ENCODE results near the gene DCST1. TPM values are rescaled to one million over a fixed set of nuclear protein-coding genes. Genes with fewer than 3 reads are reported as not detected.
A peak's percentile ranks its signal among the peaks of the same experiment; 100 is the strongest.

DCST1 gene
- polyA plus RNA-seq, 1 donor, result not detected

DNA sequence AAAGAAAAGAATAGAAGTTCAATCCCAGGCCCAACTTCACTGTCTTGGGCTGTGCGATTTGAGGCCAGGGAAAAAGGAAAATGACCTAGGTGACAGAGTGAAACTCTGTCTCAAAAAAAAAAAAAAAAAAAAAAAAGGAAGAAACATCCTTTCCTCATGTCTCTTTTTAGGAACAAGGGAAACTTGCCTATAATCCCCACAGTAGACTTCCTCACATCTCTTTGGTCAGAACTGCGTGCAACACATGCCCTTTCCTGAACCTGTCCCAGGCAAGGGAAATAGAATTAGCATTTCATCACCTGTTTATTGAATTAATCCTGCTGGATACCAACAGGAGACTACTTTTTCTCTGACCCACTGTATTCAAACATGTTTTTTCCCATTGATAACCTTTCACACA, 2.3 kb downstream of the DCST1 start:
- DNase-seq, result no peak

DNA sequence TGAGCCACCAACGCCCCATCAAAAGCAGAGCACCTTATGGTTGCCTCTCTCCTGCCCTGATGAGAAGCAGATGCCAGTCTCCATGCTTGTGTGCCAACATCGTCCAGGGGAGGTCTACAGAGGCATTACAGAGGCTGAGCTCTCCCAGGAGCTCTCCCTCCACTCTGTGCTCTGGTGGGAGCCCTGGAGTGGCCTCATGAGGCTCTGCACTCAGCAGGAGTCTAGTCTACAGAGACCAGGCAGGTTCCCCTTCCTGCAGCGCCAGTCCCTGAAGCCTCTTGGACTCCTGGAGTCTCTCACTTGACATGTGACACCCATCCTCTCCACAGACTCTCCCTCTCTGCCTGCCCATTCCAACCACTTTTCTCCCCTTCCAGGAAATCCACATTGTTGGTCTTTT, 3.4 kb downstream of the DCST1 start:
- DNase-seq, result no peak

DNA sequence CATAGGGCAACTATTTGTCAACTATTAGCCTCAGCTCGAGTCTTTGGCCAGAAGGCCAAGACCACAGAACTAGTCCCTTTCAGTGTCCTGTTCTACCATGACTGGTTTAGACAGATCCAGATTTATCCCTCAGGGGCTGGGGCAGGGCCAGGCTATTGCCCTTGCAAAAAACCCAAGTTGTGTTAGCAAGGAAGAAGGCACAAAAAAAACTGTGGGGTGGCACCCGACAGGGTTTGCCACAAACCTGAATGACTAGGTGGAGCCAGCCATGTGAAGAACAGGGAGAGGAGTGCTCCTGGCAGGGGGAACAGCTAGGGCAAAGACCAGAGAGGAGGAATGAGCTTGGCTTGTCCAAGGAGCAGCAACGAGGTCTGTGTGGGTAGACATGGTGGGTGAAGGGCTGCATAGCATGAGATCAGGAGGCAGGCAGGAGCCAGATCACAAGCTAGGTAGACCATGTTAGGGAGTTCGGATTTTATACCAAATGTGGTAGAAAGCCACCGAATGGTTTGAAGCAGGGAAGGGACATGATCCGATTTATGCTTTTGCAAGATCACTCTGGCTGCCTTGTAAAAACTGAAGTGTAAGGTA, 4.3 kb downstream of the DCST1 start:
- DNase-seq, result no peak

DNA sequence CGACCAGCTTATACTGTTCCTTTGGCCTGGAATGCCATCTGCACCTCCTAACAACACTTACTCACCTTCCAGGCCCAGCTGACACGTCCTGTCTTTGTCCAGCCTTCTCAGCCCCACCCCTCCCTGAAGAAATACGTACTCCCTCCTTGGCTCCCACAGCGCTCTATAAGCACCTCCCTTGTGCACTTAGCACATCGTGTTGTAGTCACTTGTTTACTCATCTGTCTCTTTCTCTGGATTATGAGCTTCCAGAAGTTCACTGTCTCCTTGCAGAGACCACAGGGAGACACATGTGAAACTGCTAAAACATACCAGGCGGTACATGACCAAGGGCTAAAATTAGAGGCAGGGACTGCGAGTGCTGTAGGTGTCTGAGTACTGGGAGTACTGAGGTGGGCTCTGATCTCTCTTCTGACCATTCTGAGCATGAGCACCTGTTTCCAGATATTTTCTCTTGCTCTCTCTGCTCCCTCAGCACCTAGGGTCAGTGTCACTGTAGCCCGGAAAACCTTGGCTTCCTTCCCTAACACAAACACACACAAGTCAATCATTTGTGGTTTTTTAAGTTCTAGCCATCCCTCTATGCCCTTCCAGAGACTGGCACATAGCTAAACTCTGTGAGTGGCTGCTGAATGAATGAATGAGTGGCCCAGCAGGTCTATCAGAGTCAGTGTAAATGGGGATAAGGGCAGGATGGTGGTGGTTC, 5.1 kb downstream of the DCST1 start:
- DNase-seq, result no peak

DNA sequence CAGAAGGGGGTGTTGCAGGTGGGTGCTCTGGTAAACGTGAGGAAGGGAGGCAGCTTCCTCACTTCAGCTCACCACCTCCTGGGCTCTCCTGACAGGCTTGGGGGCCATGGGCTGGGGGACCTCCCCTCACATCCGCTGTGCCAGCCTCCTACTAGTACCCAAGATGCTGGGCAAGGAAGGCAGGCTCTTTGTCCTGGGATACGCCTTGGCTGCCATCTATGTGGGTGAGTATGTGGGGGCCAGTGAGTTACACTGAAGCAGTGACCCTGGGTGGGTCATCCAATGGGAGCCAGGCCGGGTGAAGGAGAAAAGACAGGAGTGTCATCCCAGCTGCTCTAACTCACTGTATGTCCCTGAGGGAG, 5.7 kb downstream of the DCST1 start:
- no peak for DNase-seq

DNA sequence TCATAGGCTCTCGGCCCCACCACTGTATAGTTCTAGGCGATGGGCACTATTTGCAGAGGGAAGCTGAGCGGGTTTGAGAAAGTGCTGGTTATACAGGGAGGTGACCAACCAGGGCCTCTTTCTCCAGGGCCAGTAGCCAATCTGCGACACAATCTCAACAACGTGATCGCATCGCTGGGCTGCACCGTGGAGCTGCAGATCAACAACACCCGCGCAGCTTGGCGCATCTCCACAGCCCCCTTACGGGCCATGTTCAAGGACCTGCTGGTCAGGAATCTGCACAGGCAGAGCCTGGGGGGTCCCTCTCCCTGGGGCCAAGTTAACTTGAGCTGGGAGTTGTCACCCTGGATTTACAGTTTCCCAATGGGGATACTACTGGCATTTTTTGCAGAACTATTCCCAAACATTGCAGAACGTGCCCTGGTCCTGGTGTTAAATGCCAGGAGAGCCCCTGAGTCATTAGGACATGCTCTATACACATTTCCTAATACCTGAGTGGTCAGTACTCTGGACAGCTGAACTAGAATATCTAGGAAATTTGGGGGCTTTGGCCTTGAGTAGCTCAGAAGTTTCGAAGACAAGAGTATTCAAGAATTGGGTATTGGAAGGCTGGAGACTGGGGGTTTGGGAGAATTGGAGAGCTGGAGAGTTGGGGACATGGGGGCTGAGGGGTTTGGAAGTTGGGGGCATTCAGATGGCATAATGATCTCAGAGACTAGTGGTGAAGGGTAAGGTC, 6.9 kb downstream of the DCST1 start:
- DNase-seq, result no peak

DNA sequence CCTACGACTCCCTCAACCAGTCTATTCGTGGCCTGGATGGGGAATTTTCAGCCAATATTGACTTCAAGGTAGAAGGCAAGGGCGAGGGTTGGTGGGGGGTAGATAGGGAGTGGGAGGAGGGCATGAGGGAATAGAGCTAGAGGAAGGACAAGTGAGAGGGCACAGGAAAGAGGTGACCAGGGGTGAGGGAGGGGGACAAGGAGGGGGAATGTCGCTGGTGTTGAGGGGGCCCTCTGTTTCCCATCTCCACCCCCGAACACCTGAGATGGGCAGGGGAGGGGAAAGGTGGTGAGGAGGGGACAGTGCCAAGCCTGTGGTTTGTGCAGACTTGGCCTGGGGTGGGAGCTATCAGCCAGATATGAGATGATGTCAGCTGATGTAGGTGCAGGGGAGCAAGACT, 9.2 kb downstream of the DCST1 start:
- DNase-seq, result no peak

DNA sequence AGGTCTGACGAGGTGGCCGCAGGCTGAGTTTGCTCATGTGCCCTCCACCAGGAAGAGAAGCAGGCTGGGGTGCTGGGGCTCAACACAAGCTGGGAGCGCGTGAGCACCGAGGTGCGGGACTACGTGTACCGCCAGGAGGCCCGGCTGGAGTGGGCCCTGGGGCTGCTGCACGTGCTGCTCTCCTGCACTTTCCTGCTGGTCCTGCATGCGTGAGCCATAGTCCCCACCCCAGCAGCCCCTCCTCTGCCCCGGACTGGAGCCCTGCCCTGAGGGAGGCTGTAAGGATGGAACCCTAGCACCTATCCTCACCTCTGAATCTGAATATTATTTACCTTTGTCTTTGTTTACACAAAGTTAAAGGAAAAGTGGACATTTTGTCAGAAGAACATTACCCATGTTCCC, 9.7 kb downstream of the DCST1 start:
- no peak for DNase-seq

DNA sequence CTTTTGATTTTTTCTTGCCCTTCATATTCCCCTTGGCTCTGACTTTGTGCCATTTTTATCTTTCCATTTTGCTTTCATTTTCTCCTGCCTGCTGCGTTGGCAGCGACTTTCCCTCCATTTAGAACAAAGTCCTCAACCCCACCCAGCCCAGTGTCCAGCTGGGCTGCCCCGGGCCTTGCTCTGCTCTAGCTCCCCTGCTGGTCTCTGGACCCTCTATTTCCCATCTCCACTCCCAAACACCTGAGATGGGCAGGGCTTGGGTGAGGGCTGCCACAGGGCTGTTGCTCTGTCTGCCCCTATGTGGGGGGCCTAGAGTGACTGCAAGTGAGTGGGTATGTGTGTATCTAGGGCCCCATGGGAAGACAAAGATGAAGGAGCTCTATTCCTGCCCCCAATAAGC, 10.2 kb downstream of the DCST1 start:
- no peak for DNase-seq

DNA sequence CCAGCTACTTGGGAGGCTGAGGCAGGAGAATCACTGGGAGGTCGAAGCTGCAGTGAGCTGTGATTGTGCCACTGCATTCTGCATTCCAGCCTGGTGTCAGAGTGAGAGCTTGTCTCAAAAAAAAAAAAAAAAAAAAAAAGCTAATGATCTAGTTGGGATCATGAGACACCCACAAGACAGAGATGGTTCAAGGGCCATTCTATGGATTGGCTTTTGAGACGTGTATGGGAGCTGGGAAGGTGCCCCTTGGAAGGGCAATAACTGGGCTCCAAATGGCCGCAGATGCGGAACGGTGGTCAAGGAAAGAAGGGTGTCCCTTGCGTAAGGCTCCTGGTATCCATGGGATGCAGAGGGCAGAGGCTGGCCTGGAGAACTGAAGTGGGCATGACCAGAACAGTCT, 10.7 kb downstream of the DCST1 start:
- DNase-seq, result no peak

DNA sequence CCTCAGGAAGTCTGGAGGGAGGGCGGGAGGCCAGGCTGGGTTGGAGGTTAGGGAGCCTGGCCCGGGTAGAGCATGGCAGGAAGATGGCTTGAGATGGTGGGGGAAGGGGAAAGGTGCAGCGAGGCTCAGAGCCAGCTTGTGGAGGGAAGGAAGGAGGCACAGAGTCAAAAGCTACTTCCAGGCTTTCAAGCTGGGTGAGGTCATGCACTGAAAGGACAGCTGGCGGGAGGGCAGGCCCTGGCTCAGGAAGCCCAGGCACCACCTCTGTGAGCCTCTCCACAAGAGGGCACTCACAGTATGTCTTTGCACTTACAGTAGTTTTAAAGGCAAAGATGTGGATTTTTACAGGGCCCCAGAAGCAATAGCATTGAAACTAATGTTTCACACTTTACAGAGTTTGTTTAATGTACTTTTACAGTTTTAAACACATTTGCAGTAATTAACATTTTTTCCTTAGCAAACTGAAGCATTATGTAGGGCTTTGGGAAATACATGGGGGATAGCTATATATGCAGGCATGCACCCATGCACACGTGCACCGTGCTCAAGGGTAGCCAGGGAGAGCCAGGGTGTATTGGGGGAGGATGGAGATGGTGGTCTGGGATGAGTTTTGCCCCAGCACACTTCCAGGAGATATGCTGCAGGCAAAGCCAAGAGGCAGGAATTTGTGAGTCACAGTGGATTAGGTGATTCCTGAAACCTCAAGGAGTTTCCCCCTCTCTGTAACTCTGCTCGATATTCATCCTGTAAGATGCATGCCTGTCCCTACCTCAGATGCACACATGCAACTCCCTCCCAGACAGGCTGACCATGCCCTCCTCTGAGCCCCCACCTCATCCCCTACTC, 11.4 kb downstream of the DCST1 start:
- DNase-seq, result peak; percentile 52

DNA sequence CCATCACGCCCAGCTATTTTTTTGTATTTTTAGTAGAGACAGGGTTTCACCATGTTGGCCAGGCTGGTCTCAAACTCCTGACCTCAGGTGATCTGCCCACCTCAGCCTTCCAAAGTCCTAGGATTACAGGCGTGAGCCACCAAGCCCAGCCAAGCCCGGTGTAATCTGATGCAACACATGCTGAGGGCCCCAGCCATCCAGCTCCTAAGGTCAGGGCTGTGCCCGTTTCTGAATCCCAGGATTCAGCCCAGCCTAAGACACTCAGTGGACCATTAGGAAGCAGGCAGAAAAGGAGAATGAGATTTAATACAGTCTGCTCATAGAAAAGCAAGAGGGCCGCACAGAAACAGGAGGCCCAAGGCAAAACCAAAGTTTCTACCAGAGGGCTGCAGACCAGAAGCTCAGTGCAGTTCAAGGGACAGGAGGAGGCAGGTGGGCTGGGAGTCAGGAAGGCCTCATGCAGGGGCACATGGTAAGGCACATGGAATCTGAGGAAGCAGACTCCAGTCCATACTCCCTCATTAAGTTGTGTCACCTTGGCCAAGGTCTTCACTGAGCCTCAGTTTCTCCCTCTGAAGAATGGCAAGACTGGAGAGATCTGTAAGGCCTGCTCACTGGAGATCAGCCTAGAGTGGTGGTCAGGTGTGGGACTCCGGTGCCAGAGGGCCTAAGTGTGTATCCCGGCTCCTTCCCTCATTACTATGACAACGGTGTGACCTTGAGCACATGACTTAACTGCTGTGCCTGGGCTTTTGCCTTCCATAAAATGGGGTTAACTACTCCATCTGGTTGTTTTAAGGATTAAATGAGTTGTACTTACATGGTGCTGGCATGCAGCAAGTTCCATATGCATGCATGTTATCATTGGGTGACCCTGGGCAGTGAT, 15.1 kb downstream of the DCST1 start:
- DNase-seq, result no peak

DNA sequence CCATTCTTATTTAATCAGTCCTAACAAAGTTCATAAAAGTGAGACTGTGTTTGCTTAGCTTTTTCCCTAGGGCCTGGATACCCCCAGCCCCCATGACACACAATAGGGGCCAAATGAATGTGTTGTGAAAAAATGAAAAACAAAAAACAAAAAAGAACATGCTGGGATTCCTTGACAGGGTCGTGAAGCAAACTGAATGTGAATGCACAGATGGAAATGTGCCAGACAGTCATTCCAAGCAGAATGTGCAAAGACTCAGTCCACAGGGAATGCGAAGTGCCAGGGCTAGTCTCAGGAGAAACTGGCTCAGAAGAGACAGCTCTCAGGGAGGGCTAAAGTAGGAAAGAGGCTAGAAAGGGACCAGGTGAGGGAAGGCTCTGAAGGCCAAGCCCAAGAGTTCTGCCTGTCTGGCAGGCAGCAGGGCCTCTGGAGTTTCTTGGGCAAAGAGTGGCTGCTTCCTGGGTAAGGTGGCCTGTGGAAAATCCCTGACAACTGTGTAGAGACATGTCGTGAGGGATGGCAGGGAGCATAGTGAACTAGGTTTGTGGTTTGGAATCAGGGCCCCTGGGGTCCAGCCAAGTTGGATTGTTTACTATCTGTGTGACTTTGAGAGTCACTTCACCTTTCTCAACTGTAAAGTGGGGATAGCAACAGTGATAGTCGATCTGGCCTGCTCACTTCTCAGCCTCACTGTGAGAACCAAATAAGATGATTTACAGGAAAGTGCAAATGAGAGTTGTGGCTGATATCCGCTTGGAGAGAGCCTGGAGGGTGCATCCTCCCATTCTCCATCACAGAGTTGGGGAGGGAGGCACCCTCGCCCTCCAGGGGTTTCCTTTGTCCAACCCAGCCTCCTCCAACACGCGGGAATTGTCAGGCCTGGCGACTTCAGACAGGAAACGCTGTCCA, 16.3 kb downstream of the DCST1 start:
- no peak for DNase-seq

DNA sequence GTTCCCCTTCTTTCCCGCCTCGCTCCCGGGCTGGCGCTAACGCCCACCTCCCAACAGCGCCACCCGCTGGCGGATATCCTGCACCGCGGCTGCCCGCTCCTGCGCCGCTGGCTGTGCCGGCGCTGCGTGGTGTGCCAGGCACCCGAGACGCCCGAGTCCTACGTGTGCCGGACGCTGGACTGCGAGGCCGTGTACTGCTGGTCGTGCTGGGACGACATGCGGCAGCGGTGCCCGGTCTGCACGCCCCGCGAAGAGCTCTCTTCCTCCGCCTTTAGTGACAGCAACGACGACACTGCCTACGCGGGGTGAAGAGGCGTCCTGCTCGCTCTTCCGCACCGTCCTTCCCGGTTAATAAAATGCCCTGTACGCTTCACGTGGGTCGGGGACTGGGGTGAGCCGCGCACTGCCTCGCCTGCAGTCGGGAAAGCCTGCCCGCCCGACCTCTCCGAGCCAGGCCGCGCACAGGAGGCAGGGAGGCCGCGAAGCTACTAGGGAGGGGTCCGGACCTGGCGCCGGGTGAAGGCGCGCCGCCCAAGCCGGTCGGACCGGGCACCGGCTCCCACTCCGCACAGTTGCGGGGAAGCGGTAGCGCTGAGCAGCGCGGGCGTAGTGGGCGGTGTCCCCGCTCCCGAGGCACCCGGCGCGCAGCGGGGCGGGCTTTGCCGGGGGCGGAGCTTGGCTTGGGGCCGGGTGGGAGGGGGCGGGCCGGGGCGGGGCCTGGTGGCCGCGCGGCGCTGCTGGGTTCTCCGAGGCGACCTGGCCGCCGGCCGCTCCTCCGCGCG, 17.1 kb downstream of the DCST1 start, which contains the start of gene ADAM15:
Gene ADAM15 (plus strand): TSS at position 757 of the 782 bp plus-strand sequence. CDS start 71 bp downstream, outside the sequence.
- peak; percentile 77 for DNase-seq

DNA sequence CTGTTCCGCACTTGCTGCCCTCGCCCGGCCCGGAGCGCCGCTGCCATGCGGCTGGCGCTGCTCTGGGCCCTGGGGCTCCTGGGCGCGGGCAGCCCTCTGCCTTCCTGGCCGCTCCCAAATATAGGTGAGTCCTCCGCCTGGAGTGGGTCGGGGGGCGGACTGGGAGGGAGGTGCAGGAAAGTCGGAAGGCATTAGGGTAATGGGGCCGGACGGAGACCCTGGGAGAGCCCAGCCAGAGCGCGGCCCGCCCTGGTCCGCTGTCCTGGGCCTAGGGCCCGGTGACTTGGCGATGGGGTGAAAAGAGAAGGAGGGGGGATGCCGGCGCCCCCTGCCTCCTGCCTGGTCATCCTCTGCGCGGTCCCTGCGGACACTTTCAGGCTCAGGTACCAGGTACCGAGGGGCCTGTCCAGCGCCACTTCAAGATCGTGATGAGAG, 17.7 kb downstream of the DCST1 start:
- DNase-seq, result no peak

DNA sequence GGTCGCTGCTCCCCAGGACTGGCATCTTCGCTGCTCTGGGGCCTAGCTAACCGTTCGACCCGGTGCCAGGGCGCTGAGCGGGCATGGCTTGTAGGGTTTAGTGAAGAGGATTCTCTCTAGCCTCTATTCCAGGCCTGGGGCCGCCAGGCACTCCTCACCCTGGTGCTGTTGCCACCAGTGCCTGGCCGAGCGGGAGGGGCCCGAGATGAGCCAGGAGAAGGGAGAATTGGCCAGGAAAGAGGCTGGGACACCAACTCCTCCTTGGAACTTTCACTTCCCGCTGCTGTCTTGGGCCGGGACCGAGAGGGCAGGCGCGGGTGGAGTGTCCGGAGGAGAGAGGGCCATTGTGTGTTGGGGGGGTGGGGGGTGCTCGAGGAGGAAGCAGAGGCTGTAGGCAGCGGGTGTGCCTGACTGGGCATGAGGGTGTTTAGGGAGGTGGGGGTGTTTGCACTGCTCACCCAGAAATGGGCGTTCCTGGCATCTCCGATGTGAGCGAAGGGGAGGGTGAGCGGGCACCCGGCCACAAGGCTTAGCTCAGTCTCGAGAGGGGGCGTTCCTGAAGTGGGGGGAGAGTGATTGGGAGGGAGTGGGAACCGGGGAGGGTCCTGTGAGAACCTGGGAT, 18.3 kb downstream of the DCST1 start:
- DNase-seq, result peak; percentile 40

DNA sequence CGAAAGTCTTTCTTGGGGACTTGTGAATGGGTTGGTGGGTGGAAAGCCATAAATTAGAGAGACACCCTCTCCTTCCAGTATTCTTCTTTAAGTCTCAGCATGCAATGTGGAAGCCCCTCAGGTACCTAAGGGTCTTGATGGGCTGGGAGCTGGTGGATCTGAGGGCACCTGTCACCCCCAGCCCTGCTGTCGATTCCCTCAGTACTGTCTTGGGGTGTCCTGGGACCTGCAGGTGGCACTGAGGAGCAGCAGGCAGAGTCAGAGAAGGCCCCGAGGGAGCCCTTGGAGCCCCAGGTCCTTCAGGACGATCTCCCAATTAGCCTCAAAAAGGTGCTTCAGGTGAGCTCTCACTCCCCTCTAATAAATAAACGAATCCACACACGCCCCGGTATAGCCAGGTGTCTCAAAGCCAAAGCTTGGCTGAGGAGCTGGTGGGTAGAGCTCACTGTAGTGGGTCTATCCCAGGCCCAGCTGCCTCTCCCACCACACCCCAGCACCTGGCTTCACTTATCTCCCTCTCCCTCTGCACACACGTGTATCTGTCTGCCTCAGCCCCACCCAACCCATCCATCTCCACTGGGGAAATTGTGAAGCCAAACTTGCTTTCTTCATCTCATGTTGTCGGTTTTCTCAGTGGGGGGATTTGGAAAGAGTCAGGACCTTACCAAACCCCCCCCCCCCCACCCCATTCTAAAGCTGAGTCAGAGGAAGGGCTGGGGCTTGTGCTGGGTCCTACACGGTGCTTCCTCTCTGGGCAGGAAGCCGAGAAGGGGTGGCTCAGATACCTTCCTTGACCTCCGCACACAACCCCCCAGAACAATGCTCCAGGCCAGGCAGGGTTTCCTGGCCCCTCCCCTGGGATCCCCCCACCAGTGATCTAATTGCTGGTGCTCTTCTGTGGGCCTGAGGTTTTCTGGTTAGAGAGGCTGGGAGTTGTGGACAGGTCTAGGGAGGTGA, 19.1 kb downstream of the DCST1 start:
- DNase-seq, result no peak

DNA sequence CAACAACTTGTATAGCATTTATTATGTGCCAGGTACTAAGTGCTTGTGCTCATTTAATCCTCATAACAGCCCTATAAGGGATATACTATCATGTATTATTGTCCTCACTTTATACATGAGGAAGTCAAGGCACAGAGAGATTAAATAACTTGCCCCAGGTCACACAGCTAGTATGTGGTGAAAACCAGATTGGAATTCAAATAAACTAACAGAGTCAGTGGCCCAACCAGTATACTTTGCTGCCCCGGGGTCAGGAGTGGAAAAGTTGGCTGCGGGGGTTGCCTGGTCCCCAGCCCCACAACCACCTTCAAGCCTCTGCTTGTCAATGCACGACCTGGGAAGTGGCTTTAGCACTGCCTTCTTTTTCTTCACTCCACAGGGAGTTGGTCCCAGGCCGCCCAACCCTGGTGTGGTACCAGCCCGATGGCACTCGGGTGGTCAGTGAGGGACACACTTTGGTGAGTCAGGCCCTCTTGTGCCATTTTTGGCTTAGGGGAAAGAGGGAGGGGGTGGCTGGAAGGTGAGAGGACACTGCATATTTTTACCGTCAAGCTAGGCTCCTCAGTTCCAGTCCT, 20.0 kb downstream of the DCST1 start:
- DNase-seq, result no peak
